ENCODE measurements around the gene LRRTM4. TPM values are rescaled to one million over a fixed set of nuclear protein-coding genes. Genes with fewer than 3 reads are reported as not detected.

Gene LRRTM4
- total RNA-seq, 1 donor from 2014 or later: not detected

- H3K4me3 Mint-ChIP-seq: no peak overlapping the region
- no peak overlapping the region for H3K27ac Mint-ChIP-seq
- peaks cover 3% of the 10 kb centered on the region for H3K27me3 Mint-ChIP-seq
- H3K4me1 Mint-ChIP-seq: no peaks in the 10 kb centered on the region
- TF ChIP-seq, protein P1, sequence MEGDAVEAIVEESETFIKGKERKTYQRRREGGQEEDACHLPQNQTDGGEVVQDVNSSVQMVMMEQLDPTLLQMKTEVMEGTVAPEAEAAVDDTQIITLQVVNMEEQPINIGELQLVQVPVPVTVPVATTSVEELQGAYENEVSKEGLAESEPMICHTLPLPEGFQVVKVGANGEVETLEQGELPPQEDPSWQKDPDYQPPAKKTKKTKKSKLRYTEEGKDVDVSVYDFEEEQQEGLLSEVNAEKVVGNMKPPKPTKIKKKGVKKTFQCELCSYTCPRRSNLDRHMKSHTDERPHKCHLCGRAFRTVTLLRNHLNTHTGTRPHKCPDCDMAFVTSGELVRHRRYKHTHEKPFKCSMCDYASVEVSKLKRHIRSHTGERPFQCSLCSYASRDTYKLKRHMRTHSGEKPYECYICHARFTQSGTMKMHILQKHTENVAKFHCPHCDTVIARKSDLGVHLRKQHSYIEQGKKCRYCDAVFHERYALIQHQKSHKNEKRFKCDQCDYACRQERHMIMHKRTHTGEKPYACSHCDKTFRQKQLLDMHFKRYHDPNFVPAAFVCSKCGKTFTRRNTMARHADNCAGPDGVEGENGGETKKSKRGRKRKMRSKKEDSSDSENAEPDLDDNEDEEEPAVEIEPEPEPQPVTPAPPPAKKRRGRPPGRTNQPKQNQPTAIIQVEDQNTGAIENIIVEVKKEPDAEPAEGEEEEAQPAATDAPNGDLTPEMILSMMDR (IDR thresholded peaks at IDR 0.05): no peak
- CTCF ChIA-PET: no interaction called here
- no peaks in the 10 kb centered on the region for H3K36me3 Mint-ChIP-seq (ENCODE audit: low read depth)
- POLR2A ChIA-PET: no interaction called here
- ATAC-seq (ENCODE audit: low read depth) (no peak), DNase-seq (no peak)
- intact Hi-C loops (cut with micrococcal nuclease): no loop called here
- H3K9me3 Mint-ChIP-seq: peaks cover 19% of the 10 kb centered on the region
Measured at GRCh38 chr2:77086051-77086450, 436.1 kb downstream of the LRRTM4 start.

DNA sequence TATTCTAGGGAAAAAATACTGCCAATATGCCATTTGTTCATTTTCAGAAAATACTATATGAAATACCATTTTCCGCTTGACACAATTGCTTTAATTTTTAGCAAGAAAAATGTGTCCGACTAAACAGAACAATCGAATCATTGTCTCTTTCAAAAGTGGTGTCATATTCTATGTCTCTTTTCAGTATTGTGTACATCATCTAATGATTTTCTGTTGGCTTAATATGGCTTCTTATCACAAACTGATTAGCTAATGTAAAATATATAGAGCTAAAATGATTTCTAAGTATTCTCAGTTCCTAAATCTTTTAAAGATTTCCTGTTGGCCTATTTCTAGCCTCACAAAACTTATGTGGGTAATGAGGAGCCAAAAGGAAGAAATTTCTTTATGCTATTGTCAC, 436.6 kb downstream of the LRRTM4 start:
- TF ChIP-seq, protein P1 (IDR thresholded peaks at IDR 0.05): no peak
- DNase-seq: no peak
- H3K9me3 Mint-ChIP-seq: peaks cover 19% of the 10 kb centered on the region
- intact Hi-C loops (cut with micrococcal nuclease): no loop called here
- ATAC-seq (ENCODE audit: low read depth): no peak
- ChIA-PET CTCF (no interaction called here), POLR2A (no interaction called here)
- H3K4me1 Mint-ChIP-seq: no peaks in the 10 kb centered on the region
- H3K27ac Mint-ChIP-seq: no peak overlapping the region
- no peaks in the 10 kb centered on the region for H3K36me3 Mint-ChIP-seq (ENCODE audit: low read depth)
- H3K4me3 Mint-ChIP-seq: no peak overlapping the region
- H3K27me3 Mint-ChIP-seq: peaks cover 3% of the 10 kb centered on the region

DNA sequence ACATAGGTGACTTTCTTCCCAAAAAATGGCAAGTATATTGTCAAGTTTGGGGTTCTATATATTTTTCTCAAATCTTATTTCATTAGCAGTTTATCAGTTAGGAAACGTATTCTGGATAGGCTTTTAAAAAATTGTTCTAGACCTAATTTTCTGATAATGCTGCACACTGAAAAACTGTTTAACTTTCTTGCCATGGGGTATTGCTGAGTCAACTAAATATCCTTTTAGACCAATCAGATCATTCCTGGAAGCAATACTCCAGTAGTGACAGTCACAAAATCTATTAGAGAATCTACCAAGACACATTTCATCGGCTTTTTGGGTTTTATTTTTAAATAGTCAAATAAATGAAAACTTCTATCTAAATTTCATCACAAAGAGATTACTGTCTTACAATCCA, 440.6 kb downstream of the LRRTM4 start:
- Mint-ChIP-seq H3K4me3 (no peak overlapping the region), H3K36me3 (ENCODE audit: low read depth) (no peaks in the 10 kb centered on the region), H3K27ac (no peak overlapping the region), H3K4me1 (no peaks in the 10 kb centered on the region), H3K27me3 (no peaks in the 10 kb centered on the region), H3K9me3 (peaks cover 6% of the 10 kb centered on the region)
- no peak for ATAC-seq (ENCODE audit: low read depth)
- DNase-seq: no peak
- POLR2A ChIA-PET: no interaction called here
- CTCF ChIA-PET: no interaction called here
- intact Hi-C loops (cut with micrococcal nuclease): no loop called here
- TF ChIP-seq, protein P1 (IDR thresholded peaks at IDR 0.05): no peak

DNA sequence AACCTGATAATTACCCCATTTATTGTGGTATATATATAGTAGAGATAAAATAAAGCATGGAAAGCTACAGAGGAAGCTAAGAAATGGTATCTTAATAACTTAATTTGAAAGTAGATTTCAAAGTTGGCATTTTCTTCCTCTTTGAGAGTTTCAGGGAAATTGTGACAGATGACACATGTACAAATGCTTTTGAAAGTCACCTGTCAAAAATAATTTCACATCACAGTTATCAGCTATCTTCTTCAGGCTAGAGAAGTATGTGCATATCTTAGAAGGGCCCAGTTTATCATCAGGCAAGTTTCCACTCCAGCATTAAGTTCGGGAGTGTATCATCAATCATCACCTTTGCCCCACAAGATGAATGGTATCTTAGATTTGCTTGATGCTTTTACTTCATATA, 457.9 kb downstream of the LRRTM4 start:
- no peak for DNase-seq
- H3K27me3 Mint-ChIP-seq: no peaks in the 10 kb centered on the region
- no peaks in the 10 kb centered on the region for H3K4me1 Mint-ChIP-seq
- intact Hi-C loops (cut with micrococcal nuclease): no loop called here
- TF ChIP-seq, protein P1 (IDR thresholded peaks at IDR 0.05): no peak
- no peak for ATAC-seq (ENCODE audit: low read depth)
- peaks cover 9% of the 10 kb centered on the region for H3K9me3 Mint-ChIP-seq
- H3K27ac Mint-ChIP-seq: no peak overlapping the region
- no peaks in the 10 kb centered on the region for H3K36me3 Mint-ChIP-seq (ENCODE audit: low read depth)
- ChIA-PET POLR2A (no interaction called here), CTCF (no interaction called here)
- no peak overlapping the region for H3K4me3 Mint-ChIP-seq

- H3K4me1 Mint-ChIP-seq: no peaks in the 10 kb centered on the region
- H3K36me3 Mint-ChIP-seq (ENCODE audit: low read depth): no peaks in the 10 kb centered on the region
- no peak overlapping the region for H3K27ac Mint-ChIP-seq
- TF ChIP-seq, protein P1 (IDR thresholded peaks at IDR 0.05): no peak
- DNase-seq (no peak), ATAC-seq (ENCODE audit: low read depth) (no peak)
- intact Hi-C loops (cut with micrococcal nuclease): no loop called here
- POLR2A ChIA-PET: no interaction called here
- H3K27me3 Mint-ChIP-seq: no peaks in the 10 kb centered on the region
- CTCF ChIA-PET: no interaction called here
- H3K9me3 Mint-ChIP-seq: peaks cover 8% of the 10 kb centered on the region
- H3K4me3 Mint-ChIP-seq: no peak overlapping the region
Measured at GRCh38 chr2:77054938-77055337, 467.2 kb downstream of the LRRTM4 start.

Data from activated B cell treated with CpG ODN at 0.5 μM for 24 hours (primary cell).